ENCODE data around the gene OXLD1. TPM values are rescaled to one million over a fixed set of nuclear protein-coding genes. Genes with fewer than 3 reads are reported as not detected.

The OXLD1 gene
- 10 to 100 TPM; 34.1 to 93.3 (median 68.1) TPM for total RNA-seq
- 58.4 TPM for total RNA-seq (2013)
- total RNA-seq: 16.6 to 61.1 (median 29.1) reads per million in 29 experiments

DNA sequence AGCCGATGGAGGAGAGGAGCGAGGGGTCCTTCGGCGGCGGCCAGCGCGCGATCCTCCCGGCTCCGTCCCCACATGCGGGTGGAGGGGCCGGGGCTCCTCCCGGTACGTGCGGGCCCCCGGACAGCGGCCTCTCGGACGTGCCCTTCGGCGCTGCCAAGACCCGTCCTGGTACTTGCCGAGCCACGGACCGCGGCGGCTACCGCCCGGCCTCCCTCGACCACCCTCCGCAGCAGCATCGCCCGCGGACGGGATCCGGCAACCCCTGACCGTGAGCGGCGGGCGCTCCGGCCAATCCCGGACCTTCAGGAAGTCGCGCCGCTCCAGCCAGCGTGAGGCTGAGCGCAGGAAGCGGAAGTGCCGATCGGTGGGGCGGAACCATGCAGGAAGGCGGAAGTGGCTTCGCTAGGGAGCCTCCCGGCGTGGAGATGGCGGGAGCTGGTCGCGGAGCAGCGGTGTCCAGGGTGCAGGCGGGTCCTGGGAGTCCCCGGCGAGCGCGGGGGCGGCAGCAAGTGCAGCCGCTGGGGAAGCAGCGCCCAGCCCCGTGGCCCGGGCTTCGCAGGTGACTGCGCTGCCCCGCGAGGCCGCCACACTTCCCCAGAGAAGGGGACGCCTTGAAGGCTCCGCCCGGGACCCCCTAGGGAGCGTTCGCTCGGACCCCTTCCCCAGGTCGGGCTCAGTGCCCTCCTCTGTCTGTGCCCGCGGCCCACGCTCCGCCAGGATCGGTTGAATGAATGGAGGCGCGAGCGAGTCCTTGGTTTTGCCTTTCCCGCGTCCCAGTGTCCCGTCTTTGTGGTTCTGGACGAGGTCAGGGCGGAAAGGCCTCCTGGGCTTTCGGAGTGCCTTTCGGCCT, at the start of gene OXLD1, which contains the start of gene CCDC137:
TSS of gene OXLD1 (minus strand) at position 264 of the 850 bp plus-strand sequence. CDS start at position 236, 28 bp downstream.
TSS of gene CCDC137 (plus strand) at position 396 of the 850 bp plus-strand sequence. CDS start at position 426, 30 bp downstream.
- peaks cover 33 to 62% of the 10 kb centered on the region in 2 experiments for H3K4me1 ChIP-seq (ENCODE audit: control insufficient read depth in 1 of 2, extremely low read depth in 1 of 2, insufficient read depth in 2 of 2, low read length in 2 of 2)

DNA sequence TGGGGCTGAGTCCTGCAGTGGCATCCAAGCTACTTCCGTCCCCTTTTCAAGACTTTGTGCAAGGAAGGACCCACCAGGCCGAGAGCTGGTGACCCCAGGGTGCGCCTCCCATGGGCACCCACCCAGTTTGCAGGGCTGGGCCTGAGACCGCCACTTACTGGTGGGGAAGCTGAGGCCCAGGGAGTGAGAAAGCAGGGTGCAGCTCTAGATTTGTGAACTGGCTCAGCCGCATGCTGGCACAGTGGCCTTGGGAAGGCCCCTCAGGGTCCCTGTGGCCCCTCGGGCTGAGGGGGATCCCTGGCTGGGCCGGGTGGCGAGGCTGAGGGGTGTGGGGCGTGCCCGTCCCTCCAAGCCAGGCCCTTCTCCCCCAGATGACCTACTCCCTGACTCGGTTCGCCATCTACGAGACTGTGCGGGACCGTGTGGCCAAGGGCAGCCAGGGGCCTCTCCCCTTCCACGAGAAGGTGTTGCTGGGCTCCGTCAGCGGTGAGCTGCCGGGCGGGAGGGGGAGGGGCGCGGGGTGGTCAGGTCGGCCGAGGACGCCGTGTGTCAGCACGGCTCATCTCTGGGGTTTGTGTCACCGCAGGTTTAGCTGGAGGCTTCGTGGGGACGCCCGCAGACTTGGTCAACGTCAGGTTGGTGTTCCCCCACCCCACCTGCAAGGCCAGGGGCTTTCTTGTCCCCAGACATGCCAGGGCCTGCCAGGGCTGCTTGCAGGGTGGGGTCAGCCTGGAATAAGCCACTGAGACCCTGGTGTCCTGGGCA, 48.9 kb upstream of the OXLD1 start:
- Histone ChIP-seq H3K27me3 (replicated peaks in 1 of 2; ENCODE audit: control insufficient read depth in 2 of 2, extremely low read depth in 1 of 2, insufficient read depth in 2 of 2, low read length in 1 of 2) (peaks cover 0 to 3% of the 10 kb centered on the region in 2 experiments), H3K4me3 (ENCODE audit: control insufficient read depth in 1 of 2, extremely low read depth in 1 of 2, low read length in 1 of 2) (no peak overlapping the region), H3K4me1 (ENCODE audit: control insufficient read depth in 1 of 2, extremely low read depth in 1 of 2, insufficient read depth in 2 of 2, low read length in 2 of 2) (peaks cover 15 to 32% of the 10 kb centered on the region in 2 experiments), H3K36me3 (ENCODE audit: control insufficient read depth in 2 of 2, extremely low read depth in 1 of 2, insufficient read depth in 1 of 2, low read length in 1 of 2) (no peaks in the 10 kb centered on the region), H3K9me3 (no peaks in the 10 kb centered on the region), H3K27ac (ENCODE audit: low read length) (no peak overlapping the region)
- Mint-ChIP-seq H3K36me3 (no peaks in the 10 kb centered on the region), H3K4me1 (peaks cover 14 to 19% (median 16%) of the 10 kb centered on the region in 3 donors), H3K4me3 (no peak overlapping the region), H3K9me3 (no peaks in the 10 kb centered on the region), H3K27ac (no peak overlapping the region), H3K27me3 (no peaks in the 10 kb centered on the region)
- WGBS (ENCODE audit: insufficient coverage): 93% methylated on average over 24 of the region's 32 CpGs
- DNase-seq (no peak), ATAC-seq (replicated peaks in 1 of 4) (no peak)
- ChIA-PET CTCF (no interaction called here), POLR2A (no interaction called here)

More for the DNA sequence above, at the start of gene OXLD1, which contains the start of gene CCDC137:
- Mint-ChIP-seq H3K27ac (peak within 1 kb of the TSS; percentile 90 to 92), H3K9me3 (no peaks in the 10 kb centered on the region), H3K4me3 (peak within 1 kb of the TSS; percentile 81 to 90 (median 85)), H3K36me3 (peaks cover 5% of the 10 kb centered on the region), H3K27me3 (no peaks in the 10 kb centered on the region), H3K4me1 (peaks cover 38 to 52% (median 41%) of the 10 kb centered on the region in 3 donors)
- Histone ChIP-seq H3K27me3 (replicated peaks in 1 of 2; ENCODE audit: control insufficient read depth in 2 of 2, extremely low read depth in 1 of 2, insufficient read depth in 2 of 2, low read length in 1 of 2) (no peaks in the 10 kb centered on the region), H3K27ac (ENCODE audit: low read length) (peak within 1 kb of the TSS; percentile 61), H3K4me3 (ENCODE audit: control insufficient read depth in 1 of 2, extremely low read depth in 1 of 2, low read length in 1 of 2) (peak within 1 kb of the TSS; percentile 69 to 83), H3K9me3 (no peaks in the 10 kb centered on the region), H3K36me3 (ENCODE audit: control insufficient read depth in 2 of 2, extremely low read depth in 1 of 2, insufficient read depth in 1 of 2, low read length in 1 of 2) (peaks cover 4 to 37% of the 10 kb centered on the region in 2 donors)
- CTCF ChIA-PET: no interaction called here
- under 1% methylated on average over 96 of the region's 96 CpGs for WGBS (ENCODE audit: insufficient coverage)
- ATAC-seq (replicated peaks in 1 of 4) (peak; percentile 91 to 94 (median 93)), DNase-seq (peak; percentile 83 to 97 (median 92))
- POLR2A ChIA-PET: interaction anchor here in 1 of 2 donors (0.6 kb wide), 1 partner anchor 476 kb away, joined by 3 read pairs; no protein-coding TSS in a partner anchor

DNA sequence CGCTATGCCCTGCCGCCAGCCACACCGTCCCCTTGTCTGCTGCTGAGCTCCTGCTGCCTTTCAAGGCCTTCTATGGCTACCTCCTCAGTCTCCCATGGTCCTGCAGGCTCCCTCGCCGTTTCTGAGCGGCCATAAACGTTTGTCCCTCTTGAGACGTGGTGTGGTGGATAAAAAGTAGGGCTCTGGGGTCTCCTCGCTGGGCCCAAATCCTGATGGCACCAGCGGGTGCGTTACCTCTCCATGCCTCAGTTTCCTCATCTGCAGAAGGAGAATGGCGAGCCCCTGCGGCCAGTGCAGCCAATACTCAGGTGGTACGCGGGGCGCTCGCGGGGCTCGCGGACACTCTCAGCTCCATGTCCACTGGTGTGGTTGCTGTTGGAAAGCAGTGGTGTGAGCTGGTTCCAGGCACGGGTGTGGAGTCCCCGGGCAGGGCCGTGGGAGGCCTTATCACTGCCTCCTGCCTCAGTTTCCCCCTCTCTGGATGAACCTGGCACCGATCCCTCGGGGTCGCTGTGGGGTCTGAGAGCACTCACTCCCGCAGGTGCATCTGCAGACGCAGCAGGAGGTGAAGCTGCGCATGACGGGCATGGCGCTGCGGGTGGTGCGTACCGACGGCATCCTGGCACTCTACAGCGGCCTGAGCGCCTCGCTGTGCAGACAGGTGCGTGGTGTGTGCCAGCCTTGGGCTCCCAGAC, 48.2 kb upstream of the OXLD1 start:
- H3K4me3 Mint-ChIP-seq: peak overlapping the region in 2 of 3 donors; percentile 9 to 28

DNA sequence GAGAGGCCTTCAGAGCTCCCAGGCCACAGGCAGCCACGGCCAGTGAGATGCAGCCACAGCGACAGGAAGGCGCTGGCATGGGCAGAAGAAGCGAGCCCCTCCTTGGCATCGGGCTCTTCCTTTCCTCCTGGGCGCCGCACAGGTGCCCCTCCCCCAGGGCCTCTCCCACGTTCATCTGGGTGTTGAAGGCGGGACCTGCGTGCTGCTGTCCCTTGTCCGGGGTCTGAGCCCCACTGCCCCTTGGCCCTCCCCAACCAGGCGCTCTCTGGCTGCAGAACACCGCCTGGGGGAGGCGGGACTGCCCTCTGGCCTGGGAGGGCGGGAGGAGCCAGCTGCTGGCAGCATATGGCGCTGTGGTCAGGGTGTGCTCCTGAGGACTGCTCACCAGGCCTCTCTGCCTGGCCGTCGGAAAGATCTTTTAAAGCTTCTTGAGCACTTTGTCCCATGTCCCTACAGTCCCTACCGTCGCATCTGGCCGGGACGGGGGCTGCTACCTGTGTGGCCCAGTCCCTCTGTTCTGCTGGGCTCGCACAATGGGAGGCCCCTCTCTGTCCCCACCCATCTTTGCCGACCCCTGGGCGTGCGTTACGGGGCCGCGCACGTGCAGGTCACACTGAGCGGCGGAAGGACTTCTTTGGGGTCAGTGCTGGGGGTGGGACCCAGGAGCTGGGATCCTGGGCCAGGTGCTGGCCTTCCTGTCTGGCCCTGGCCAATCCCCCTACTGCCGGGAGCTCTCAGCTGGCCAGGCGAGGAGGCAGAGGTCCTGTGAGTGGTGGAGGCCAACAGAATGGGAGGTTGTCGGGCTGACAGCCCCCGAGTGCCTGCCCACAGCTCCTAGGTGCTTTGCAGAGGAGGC, 47.4 kb upstream of the OXLD1 start:
- H3K27ac ChIP-seq (ENCODE audit: low read length): no peak overlapping the region
- Mint-ChIP-seq H3K36me3 (no peaks in the 10 kb centered on the region), H3K27ac (no peak overlapping the region), H3K27me3 (no peaks in the 10 kb centered on the region), H3K9me3 (no peaks in the 10 kb centered on the region), H3K4me1 (peaks cover 14 to 22% (median 17%) of the 10 kb centered on the region in 3 donors), H3K4me3 (peak overlapping the region in 2 of 3 donors; percentile 73 to 82)
- CTCF ChIA-PET: no interaction called here
- no peaks in the 10 kb centered on the region for H3K9me3 ChIP-seq
- H3K27me3 ChIP-seq (replicated peaks in 1 of 2; ENCODE audit: control insufficient read depth in 2 of 2, extremely low read depth in 1 of 2, insufficient read depth in 2 of 2, low read length in 1 of 2): peaks cover 0 to 3% of the 10 kb centered on the region in 2 experiments
- H3K4me3 ChIP-seq (ENCODE audit: control insufficient read depth in 1 of 2, extremely low read depth in 1 of 2, low read length in 1 of 2): no peak overlapping the region
- no peak for ATAC-seq (replicated peaks in 1 of 4)
- POLR2A ChIA-PET: interaction anchor here in 1 of 2 donors (0.5 kb wide), 1 partner anchor 17 kb away, joined by 8 read pairs; no protein-coding TSS in a partner anchor
- H3K4me1 ChIP-seq (ENCODE audit: control insufficient read depth in 1 of 2, extremely low read depth in 1 of 2, insufficient read depth in 2 of 2, low read length in 2 of 2): peaks cover 15 to 38% of the 10 kb centered on the region in 2 experiments
- WGBS (ENCODE audit: insufficient coverage): 93% methylated on average over 31 of the region's 36 CpGs
- DNase-seq: no peak
- peaks cover 0 to under 1% of the 10 kb centered on the region in 2 donors for H3K36me3 ChIP-seq (ENCODE audit: control insufficient read depth in 2 of 2, extremely low read depth in 1 of 2, insufficient read depth in 1 of 2, low read length in 1 of 2)

More for the DNA sequence above, 48.2 kb upstream of the OXLD1 start:
- H3K27me3 Mint-ChIP-seq: no peaks in the 10 kb centered on the region
- H3K4me1 Mint-ChIP-seq: peaks cover 14 to 22% (median 17%) of the 10 kb centered on the region in 3 donors
- no peak for ATAC-seq (replicated peaks in 1 of 4)
- Histone ChIP-seq H3K4me1 (ENCODE audit: control insufficient read depth in 1 of 2, extremely low read depth in 1 of 2, insufficient read depth in 2 of 2, low read length in 2 of 2) (peaks cover 15 to 38% of the 10 kb centered on the region in 2 experiments), H3K9me3 (no peaks in the 10 kb centered on the region), H3K27ac (ENCODE audit: low read length) (no peak overlapping the region), H3K27me3 (replicated peaks in 1 of 2; ENCODE audit: control insufficient read depth in 2 of 2, extremely low read depth in 1 of 2, insufficient read depth in 2 of 2, low read length in 1 of 2) (peaks cover 0 to 3% of the 10 kb centered on the region in 2 experiments), H3K36me3 (ENCODE audit: control insufficient read depth in 2 of 2, extremely low read depth in 1 of 2, insufficient read depth in 1 of 2, low read length in 1 of 2) (no peaks in the 10 kb centered on the region), H3K4me3 (ENCODE audit: control insufficient read depth in 1 of 2, extremely low read depth in 1 of 2, low read length in 1 of 2) (no peak overlapping the region)
- CTCF ChIA-PET: no interaction called here
- no peaks in the 10 kb centered on the region for H3K9me3 Mint-ChIP-seq
- no peaks in the 10 kb centered on the region for H3K36me3 Mint-ChIP-seq
- POLR2A ChIA-PET: no interaction called here
- 89% methylated on average over 20 of the region's 39 CpGs for WGBS (ENCODE audit: insufficient coverage)
- DNase-seq: no peak
- no peak overlapping the region for H3K27ac Mint-ChIP-seq

DNA sequence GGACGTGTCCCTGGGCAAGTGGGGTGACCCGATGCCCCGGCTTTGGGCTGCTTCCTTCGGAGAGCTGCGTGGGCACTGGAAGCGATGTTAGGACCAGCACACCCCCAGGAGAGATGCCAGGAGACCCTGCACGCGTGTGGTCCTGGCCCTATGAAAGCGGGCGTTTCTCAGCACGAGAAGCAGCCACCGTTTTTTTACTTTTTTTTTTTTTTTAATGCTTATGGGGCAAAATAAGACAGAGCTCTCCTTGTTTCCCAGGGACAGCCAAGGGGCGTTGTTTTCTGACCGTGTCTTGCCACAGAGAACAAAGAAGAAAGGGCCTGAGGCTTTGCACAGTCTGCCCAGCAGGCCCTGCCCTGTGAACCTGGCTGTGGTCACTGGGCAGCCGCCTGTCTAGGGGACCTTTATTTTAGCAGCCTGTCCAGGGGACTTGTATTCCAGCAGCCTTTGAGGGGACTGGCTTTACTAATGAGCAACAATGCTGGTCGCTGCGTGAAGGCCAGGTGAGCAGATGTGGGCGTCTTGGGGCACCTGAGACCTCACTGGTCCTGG, 46.7 kb upstream of the OXLD1 start:
- H3K27ac Mint-ChIP-seq: peak overlapping the region; percentile 40 to 45
- ChIA-PET CTCF (no interaction called here), POLR2A (no interaction called here)
- H3K36me3 Mint-ChIP-seq: no peaks in the 10 kb centered on the region
- H3K36me3 ChIP-seq (ENCODE audit: control insufficient read depth in 2 of 2, extremely low read depth in 1 of 2, insufficient read depth in 1 of 2, low read length in 1 of 2): peaks cover 0 to 5% of the 10 kb centered on the region in 2 donors
- H3K27me3 ChIP-seq (replicated peaks in 1 of 2; ENCODE audit: control insufficient read depth in 2 of 2, extremely low read depth in 1 of 2, insufficient read depth in 2 of 2, low read length in 1 of 2): peaks cover 0 to 3% of the 10 kb centered on the region in 2 experiments
- H3K27me3 Mint-ChIP-seq: no peaks in the 10 kb centered on the region
- no peaks in the 10 kb centered on the region for H3K9me3 ChIP-seq
- H3K4me1 Mint-ChIP-seq: peaks cover 14 to 22% (median 17%) of the 10 kb centered on the region in 3 donors
- ATAC-seq (replicated peaks in 1 of 4) (no peak), DNase-seq (no peak)
- H3K9me3 Mint-ChIP-seq: no peaks in the 10 kb centered on the region
- H3K4me3 Mint-ChIP-seq: peak overlapping the region; percentile 73 to 85 (median 82)
- WGBS (ENCODE audit: insufficient coverage): 64% methylated on average over 15 of the region's 18 CpGs
- H3K4me1 ChIP-seq (ENCODE audit: control insufficient read depth in 1 of 2, extremely low read depth in 1 of 2, insufficient read depth in 2 of 2, low read length in 2 of 2): peaks cover 15 to 38% of the 10 kb centered on the region in 2 experiments
- H3K4me3 ChIP-seq (ENCODE audit: control insufficient read depth in 1 of 2, extremely low read depth in 1 of 2, low read length in 1 of 2): peak overlapping the region; percentile 37 to 51
- no peak overlapping the region for H3K27ac ChIP-seq (ENCODE audit: low read length)

Data from T-cell (primary cell).